ENCODE results near the gene TMC4.
"Not testable (repeated sequence)": the region's sequence is repeated elsewhere in the genome, so short reads cannot be mapped to it uniquely, and the experiment has no call there.

Gene TMC4

DNA sequence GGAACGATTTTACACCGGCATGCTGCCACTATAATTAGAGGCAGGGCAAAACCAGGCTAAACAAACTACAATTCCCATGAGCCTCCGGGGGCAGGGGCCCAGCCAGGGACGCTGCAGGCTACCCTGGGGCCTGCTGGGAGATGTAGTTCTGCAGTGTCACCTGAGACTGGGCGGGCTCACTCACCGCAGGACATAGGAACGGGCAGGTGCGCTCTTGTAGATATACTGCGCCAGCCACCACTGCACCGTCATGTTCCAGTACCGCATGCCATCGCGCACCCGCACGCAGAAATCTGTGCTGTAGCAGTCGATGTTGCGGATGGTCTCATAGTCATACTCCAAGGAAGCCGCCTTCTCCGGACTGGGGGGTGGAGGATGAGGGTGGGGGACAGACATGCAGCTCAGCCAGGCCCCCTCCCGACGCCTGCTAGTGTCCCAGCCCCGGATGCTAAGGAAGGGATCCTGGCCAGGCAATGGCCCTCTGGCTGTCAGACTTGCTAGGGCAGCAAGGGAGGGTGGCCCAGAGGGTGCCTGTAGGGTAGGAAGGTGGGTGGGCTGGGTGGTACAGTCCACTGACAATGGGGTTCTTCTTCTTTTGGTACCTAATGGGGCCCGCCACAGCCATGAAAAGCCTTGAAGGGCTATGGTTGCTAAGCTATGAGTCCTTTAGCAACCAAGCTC lies 5.8 kb upstream of the TMC4 start:
- no peak for DNase-seq (ENCODE audit: extremely low read depth, insufficient read length)
- TF ChIP-seq, protein P1, sequence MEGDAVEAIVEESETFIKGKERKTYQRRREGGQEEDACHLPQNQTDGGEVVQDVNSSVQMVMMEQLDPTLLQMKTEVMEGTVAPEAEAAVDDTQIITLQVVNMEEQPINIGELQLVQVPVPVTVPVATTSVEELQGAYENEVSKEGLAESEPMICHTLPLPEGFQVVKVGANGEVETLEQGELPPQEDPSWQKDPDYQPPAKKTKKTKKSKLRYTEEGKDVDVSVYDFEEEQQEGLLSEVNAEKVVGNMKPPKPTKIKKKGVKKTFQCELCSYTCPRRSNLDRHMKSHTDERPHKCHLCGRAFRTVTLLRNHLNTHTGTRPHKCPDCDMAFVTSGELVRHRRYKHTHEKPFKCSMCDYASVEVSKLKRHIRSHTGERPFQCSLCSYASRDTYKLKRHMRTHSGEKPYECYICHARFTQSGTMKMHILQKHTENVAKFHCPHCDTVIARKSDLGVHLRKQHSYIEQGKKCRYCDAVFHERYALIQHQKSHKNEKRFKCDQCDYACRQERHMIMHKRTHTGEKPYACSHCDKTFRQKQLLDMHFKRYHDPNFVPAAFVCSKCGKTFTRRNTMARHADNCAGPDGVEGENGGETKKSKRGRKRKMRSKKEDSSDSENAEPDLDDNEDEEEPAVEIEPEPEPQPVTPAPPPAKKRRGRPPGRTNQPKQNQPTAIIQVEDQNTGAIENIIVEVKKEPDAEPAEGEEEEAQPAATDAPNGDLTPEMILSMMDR (IDR thresholded peaks at IDR 0.05; ENCODE audit: insufficient read depth, low read length, poor library complexity, severe bottlenecking) = no peak
- H3K4me3 ChIP-seq (replicated peaks; ENCODE audit: low read depth, low read length) = no peak overlapping the region
- no peaks in the 10 kb centered on the region for H3K27me3 ChIP-seq (replicated peaks; ENCODE audit: control insufficient read depth, insufficient read depth, low read length)
- H3K36me3 ChIP-seq (ENCODE audit: control insufficient read depth, insufficient read depth, low read length) = peaks cover 3% of the 10 kb centered on the region

DNA sequence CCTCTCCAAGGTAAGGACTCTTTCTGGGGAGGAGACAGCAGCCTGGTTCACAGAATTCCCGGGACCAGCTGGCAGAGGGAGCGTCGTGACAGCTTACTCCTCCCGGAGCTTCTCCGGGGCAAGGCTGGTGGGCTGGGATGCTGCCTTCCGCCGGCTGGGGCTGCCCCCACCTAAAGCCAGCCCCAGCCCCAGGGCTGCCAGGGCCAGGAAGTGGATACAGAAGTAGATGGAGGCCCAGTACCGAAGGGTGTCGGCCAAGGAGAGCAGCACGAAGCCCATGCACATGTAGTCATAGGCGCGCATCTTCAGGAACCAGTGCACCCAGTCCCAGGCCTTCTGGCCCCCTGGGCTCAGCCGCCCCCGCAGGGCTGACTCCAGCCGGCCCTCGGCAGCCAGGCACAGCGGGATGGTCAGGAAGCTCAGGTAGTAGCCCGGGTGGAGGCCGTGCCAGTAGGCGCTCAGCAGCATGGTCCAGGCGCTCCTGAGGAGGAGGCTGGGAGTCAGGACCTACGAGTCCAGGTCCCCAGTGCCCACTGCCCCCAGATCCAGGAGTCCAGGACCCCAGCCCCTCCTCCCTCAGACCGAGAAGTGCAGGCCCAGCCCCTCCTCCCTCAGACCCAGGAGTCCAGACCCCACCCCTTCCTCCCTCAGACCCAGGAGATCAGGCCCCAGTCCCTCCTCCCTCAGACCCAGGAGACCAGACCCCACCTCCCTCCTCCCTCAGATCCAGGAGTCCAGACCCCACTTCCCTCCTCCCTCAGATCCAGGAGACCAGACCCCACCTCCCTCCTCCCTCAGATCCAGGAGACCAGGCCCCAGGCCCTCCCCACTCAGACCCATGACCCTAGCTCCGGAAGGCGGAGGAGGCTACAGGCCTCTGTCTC lies 1.2 kb upstream of the TMC4 start:
- H3K4me3 ChIP-seq (replicated peaks; ENCODE audit: low read depth, low read length) = no peak overlapping the region
- H3K27me3 ChIP-seq (replicated peaks; ENCODE audit: control insufficient read depth, insufficient read depth, low read length) = no peaks in the 10 kb centered on the region
- no peak for DNase-seq (ENCODE audit: extremely low read depth, insufficient read length)
- peaks cover 2% of the 10 kb centered on the region for H3K36me3 ChIP-seq (ENCODE audit: control insufficient read depth, insufficient read depth, low read length)
- TF ChIP-seq, protein P1 (IDR thresholded peaks at IDR 0.05; ENCODE audit: insufficient read depth, low read length, poor library complexity, severe bottlenecking) = no peak

DNA sequence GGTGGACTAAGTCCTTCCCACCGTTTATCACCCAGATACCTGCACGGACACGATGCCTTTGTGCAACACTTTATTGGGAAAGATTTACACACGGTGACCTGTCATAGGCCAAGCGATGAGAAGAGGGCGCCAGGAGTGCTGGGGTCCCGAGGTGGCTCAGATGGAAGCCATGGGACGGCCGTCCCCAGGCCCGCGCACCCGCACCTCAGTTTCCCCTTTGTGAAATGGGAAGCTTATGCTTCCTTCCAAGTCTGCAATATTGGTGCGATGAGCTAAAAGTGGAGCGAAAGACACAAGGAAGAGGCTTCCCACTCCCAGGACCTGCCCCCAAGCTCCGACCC lies 369 bp upstream of the TMC4 start:
- H3K27me3 ChIP-seq (replicated peaks; ENCODE audit: control insufficient read depth, insufficient read depth, low read length) = no peaks in the 10 kb centered on the region
- no peak overlapping the region for H3K4me3 ChIP-seq (replicated peaks; ENCODE audit: low read depth, low read length)
- DNase-seq (ENCODE audit: extremely low read depth, insufficient read length) = no peak
- TF ChIP-seq, protein P1 (IDR thresholded peaks at IDR 0.05; ENCODE audit: insufficient read depth, low read length, poor library complexity, severe bottlenecking) = no peak
- peaks cover 2% of the 10 kb centered on the region for H3K36me3 ChIP-seq (ENCODE audit: control insufficient read depth, insufficient read depth, low read length)

DNA sequence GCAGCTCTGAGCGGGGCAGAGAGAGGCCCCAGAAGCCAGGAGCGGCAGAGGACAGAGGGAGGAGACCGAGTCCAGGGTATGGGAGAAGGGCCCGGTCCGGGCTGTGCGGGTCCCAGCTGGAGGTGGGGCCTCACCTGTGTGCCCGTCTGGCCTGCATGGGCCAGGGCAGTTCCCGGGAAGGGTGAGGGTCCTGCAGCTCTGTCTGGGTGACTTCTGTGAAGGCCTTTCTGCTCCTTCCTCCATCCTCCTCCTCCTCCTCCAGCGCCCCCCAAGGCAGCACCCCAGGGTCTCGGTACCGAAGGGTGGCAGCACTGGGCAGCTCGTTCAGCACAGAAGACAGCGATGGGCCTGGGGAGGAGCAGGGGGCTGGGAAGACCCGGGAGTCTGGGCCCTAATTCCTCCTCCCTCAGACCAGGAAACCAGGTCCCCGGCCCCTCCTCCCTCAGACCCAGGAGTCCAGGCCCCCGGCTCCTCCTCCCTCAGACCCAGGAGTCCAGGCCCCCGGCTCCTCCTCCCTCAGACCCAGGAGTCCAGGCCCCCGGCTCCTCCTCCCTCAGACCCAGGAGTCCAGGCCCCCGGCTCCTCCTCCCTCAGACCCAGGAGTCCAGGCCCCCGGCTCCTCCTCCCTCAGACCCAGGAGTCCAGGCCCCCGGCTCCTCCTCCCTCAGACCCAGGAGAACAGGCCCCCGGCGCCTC lies 1.1 kb downstream of the TMC4 start:
- not testable (repeated sequence) for H3K4me3 ChIP-seq (replicated peaks; ENCODE audit: low read depth, low read length); DNase-seq (ENCODE audit: extremely low read depth, insufficient read length); H3K27me3 ChIP-seq (replicated peaks; ENCODE audit: control insufficient read depth, insufficient read depth, low read length); H3K36me3 ChIP-seq (ENCODE audit: control insufficient read depth, insufficient read depth, low read length)

DNA sequence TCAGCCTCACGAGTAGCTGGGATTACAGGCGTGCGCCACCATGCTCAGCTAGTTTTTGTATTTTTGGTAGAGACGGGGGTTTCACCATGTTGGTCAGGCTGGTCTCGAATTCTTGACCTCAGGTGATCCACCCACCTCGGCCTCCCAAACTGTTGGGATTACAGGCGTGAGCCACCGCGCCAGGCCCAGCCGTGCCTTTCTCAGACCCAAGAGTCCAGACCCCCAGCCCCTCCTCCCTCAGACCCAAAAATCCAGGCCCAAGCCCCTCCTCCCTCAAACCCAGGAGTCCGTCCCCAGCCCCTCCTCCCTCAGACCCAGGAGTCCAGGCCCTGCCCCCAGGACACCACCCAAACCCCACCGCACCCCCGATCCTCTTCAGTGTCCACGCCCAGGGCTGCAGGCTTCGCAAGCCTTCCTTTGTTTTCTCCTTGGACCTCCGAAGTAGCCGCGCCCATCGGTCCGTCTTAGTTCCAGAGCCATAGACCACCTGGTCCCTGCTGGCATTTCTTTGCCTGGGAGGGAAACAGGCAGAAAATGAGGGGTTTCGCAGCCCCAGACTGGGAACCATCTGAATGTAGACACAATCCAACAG lies 3.7 kb downstream of the TMC4 start:
- Histone ChIP-seq H3K27me3 (replicated peaks; ENCODE audit: control insufficient read depth, insufficient read depth, low read length) (no peaks in the 10 kb centered on the region), H3K4me3 (replicated peaks; ENCODE audit: low read depth, low read length) (no peak overlapping the region), H3K36me3 (ENCODE audit: control insufficient read depth, insufficient read depth, low read length) (no peaks in the 10 kb centered on the region)
- TF ChIP-seq, protein P1 (IDR thresholded peaks at IDR 0.05; ENCODE audit: insufficient read depth, low read length, poor library complexity, severe bottlenecking) = no peak
- DNase-seq (ENCODE audit: extremely low read depth, insufficient read length) = no peak
